Measurements from ENCODE around the gene PTCRA. TPM values are rescaled to one million over a fixed set of nuclear protein-coding genes. Genes with fewer than 3 reads are reported as not detected.

The PTCRA gene
- total RNA-seq, 4 donors from 2014 or later: not detected

- H3K9me3 ChIP-seq: no peaks in the 10 kb centered on the region
- H3K36me3 ChIP-seq: peaks cover under 1% of the 10 kb centered on the region
- TF ChIP-seq POLR2A (IDR thresholded peaks at IDR 0.05) (no peak), POLR2AphosphoS5 (IDR thresholded peaks at IDR 0.05) (no peak), EP300 (IDR thresholded peaks at IDR 0.05) (no peak), CTCF (IDR thresholded peaks at IDR 0.05) (no peak)
- H3K27ac ChIP-seq: no peak overlapping the region
- H3K27me3 ChIP-seq: no peaks in the 10 kb centered on the region
- WGBS: 84% methylated on average over 3 of the region's 3 CpGs
- no peak for DNase-seq (ENCODE audit: low spot score in 2 of 2)
- H3K4me1 ChIP-seq: peaks cover 12% of the 10 kb centered on the region
- no peak overlapping the region for H3K4me3 ChIP-seq
Measured at GRCh38 chr6:42973926-42974325, 58.1 kb downstream of the PTCRA start.

DNA sequence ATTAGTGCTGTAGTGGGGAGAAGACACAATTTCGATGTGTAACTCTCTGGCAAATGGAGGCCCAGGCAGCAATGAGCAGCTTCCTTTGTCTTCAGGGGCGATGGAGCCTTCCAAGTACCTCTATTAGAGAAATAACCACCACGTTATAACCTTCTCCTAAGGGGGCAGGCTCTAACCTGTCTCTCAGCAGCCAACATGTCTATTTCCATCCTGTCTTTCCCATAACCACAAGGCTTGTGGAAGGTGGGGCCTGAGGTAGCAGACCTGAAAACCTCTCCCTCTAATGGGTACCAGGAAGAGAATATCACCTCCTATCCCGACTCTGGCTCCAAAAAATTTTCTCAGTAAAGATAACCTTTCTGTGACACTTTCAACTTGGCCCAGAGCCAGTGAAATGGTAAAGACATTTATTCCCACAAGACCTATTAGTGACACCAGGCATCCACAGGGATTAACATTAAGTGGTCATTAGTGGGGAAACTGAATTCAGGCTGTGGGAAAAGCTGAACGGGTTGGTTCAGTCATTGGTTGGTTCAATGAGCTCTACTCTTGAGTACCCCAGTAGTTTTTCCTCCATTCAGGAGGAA is 59.2 kb downstream of the PTCRA start:
- no peaks in the 10 kb centered on the region for H3K9me3 ChIP-seq
- H3K27ac ChIP-seq: no peak overlapping the region
- TF ChIP-seq POLR2A (IDR thresholded peaks at IDR 0.05) (no peak), POLR2AphosphoS5 (IDR thresholded peaks at IDR 0.05) (no peak), CTCF (IDR thresholded peaks at IDR 0.05) (no peak), EP300 (IDR thresholded peaks at IDR 0.05) (no peak)
- H3K36me3 ChIP-seq: no peaks in the 10 kb centered on the region
- no peak for DNase-seq (ENCODE audit: low spot score in 2 of 2)
- peaks cover 19% of the 10 kb centered on the region for H3K4me1 ChIP-seq
- 68% methylated on average over 5 of the region's 5 CpGs for WGBS
- H3K27me3 ChIP-seq: no peaks in the 10 kb centered on the region
- H3K4me3 ChIP-seq: no peak overlapping the region

Other genes starting within 250 kb of the PTCRA start
- gene PRPH2, start 193.5 kb upstream of the PTCRA start, total RNA-seq: under 1 TPM in 1 of 4 donors, not detected in 3; 0.38 TPM
- gene TBCC, start 169.9 kb upstream of the PTCRA start, total RNA-seq: 10 to 100 TPM; 25.6 to 51.9 (median 30.2) TPM
- 10 to 100 TPM; 20.7 to 28.2 (median 25.4) TPM for gene BICRAL, start 134.0 kb upstream of the PTCRA start, total RNA-seq
- 100 to 1,000 TPM in 1 of 4 donors, 10 to 100 TPM in 3; 76.8 to 112 (median 86.4) TPM for gene RPL7L1, start 36.4 kb upstream of the PTCRA start, total RNA-seq
- gene CNPY3, start 13.4 kb downstream of the PTCRA start, total RNA-seq: 10 to 100 TPM; 19.0 to 26.4 (median 23.2) TPM
- gene GNMT, start 44.7 kb downstream of the PTCRA start, total RNA-seq: 1 to 10 TPM in 1 of 4 donors, under 1 TPM in 1, not detected in 2; 0.79 to 3.7 TPM
- 10 to 100 TPM; 18.6 to 48.0 (median 22.8) TPM for gene PEX6, start 63.1 kb downstream of the PTCRA start, total RNA-seq
- 10 to 100 TPM; 35.1 to 51.9 (median 41.6) TPM for gene PPP2R5D, start 68.5 kb downstream of the PTCRA start, total RNA-seq
- gene MEA1, start 97.9 kb downstream of the PTCRA start, total RNA-seq: 10 to 100 TPM; 41.2 to 65.8 (median 61.5) TPM
- gene KLHDC3, start 98.2 kb downstream of the PTCRA start, total RNA-seq: 10 to 100 TPM; 49.3 to 86.1 (median 63.1) TPM
- gene RRP36, start 105.6 kb downstream of the PTCRA start, total RNA-seq: 10 to 100 TPM; 30.8 to 66.6 (median 53.6) TPM
- 10 to 100 TPM; 12.3 to 22.2 (median 15.5) TPM for gene CUL7, start 137.8 kb downstream of the PTCRA start, total RNA-seq
- 10 to 100 TPM; 21.2 to 38.1 (median 25.9) TPM for gene MRPL2, start 143.4 kb downstream of the PTCRA start, total RNA-seq
- 10 to 100 TPM; 15.0 to 45.9 (median 24.4) TPM for gene KLC4, start 143.6 kb downstream of the PTCRA start, total RNA-seq
- gene PTK7, start 160.3 kb downstream of the PTCRA start, total RNA-seq: 10 to 100 TPM; 50.4 to 71.3 (median 66.3) TPM

All from suprapubic skin (tissue), 4 donors.